Thoracic aorta endothelial cell (primary cell): ENCODE measurements around the gene LRRC71. TPM values are rescaled to one million over a fixed set of nuclear protein-coding genes. Genes with fewer than 3 reads are reported as not detected.

Experiments
- small RNA-seq: library from RNA; depleted of rRNA; stranded (forward); fragments of <200 nt; gene quantifications from one replicate; pipeline ENCODE3, GENCODE V24; 2012
- total RNA-seq: library from RNA; depleted of rRNA; stranded (reverse); fragments of >200 nt; gene quantifications from 2 replicates; pipeline ENCODE4 v1.2.3, GENCODE V29; 2012

The LRRC71 gene
- 0.27 and 0.36 TPM in 2 replicates for total RNA-seq

DNA sequence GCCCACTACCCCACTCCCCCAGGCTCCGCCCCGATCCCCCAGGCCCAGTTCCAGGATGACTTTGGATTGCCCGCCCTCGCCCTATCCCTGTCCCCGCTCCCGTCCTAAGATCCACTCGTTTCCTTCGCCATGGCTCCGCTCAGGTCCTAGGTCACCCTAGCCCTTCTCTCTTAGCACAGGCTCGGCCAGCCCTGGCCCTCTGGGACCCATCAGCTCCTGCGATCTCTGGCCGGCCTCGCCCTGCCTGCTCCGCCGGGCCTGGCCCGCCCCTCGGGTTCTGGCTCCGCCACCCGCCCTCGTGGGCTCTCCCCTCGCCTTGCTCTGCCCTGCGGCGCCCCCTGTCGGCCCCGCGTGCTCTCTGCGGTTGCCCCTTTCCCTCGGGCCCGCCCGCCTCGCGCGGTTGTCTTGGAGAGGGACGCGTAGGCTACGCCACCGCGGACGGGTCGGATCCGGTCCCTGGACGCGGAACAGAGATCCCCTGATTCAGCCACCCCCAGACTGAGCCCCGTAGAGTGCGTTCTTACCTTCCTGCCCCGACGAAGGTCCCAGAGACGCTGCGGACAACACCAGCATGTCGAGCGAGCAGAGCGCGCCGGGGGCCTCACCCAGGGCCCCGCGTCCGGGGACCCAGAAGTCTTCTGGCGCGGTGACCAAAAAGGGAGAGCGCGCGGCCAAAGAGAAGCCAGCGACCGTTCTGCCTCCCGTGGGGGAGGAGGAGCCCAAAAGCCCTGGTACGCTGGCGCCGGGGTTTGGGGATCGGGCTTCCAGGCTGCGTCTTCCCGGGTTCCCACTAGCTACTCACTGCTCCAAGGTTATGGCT is at the start of gene LRRC71:
LRRC71 (plus strand) TSS at position 400 of the 820 bp plus-strand sequence; CDS start at position 572, 172 bp downstream.

DNA sequence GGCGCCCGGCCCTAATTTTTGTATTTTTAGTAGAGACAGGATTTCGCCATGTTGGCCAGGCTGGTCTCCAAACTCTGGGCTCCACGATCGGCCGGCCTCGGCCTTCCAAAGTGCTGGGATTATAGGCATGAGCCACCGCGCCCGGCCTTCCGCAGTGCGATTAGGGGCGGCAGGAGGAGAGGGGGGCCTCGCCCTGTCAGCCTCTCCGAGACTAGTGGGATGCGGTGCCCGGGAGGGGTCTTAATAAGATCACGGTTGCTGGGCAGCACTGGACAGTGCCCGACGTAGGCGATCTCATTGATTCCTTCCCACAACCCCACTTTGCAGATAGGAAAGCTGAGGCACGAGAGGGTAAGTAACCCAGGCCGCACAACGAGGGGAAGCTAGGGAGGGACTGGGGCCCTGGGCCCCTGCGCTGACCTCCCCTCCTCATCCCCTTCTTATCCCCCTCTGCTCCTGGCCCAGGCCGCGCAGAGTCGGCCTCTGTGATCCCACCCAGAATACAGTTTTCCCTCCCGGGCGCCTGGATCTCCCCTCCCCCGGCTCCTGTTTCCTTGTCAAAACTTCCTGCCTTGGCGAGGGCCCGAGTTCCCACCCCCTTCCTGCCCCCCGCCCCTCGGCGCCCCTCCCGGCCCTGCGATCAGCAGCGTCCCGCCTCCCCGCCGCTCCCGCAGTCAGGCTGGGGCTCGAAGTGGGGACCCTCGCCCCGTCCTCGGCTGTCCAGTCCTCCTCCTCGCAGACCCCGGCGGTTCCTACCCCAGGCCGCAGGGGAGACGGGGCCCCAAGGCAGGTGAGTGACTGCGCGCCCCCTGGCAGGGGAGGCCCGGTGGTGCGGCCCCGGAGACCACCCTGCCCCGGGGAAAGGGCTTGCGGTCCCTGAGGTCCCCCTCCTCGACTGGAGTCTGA is 27.1 kb upstream of the LRRC71 start, which contains the start of gene PEAR1:
PEAR1 (plus strand) TSS at position 671 of the 906 bp plus-strand sequence. CDS start 10,209 bp downstream, outside the sequence.

Small RNAs within 50 kb of the gene (small RNA-seq; reads per million reads assigned to genes)
- gene MIR765: not detected

Other genes with a start within 250 kb of the LRRC71 start
- gene NES, start 243.2 kb upstream of the LRRC71 start, total RNA-seq: 240 and 287 TPM in 2 replicates
- 0.72 and 1.2 TPM in 2 replicates for gene CRABP2, start 215.0 kb upstream of the LRRC71 start, total RNA-seq
- gene METTL25B, start 192.2 kb upstream of the LRRC71 start, total RNA-seq: 10.0 and 13.0 TPM in 2 replicates
- gene ISG20L2, start 191.9 kb upstream of the LRRC71 start, total RNA-seq: 28.3 and 30.5 TPM in 2 replicates
- 42.4 and 46.3 TPM in 2 replicates for gene MRPL24, start 179.5 kb upstream of the LRRC71 start, total RNA-seq
- 227 and 275 TPM in 2 replicates for gene HDGF, start 169.0 kb upstream of the LRRC71 start, total RNA-seq
- gene PRCC, start 153.1 kb upstream of the LRRC71 start, total RNA-seq: 29.5 and 31.9 TPM in 2 replicates
- 0.27 and 0.65 TPM in 2 replicates for gene SH2D2A, start 103.8 kb upstream of the LRRC71 start, total RNA-seq
- not detected in 2 replicates for gene INSRR, start 61.5 kb upstream of the LRRC71 start, total RNA-seq
- not detected in 2 replicates for gene NTRK1, start 59.8 kb upstream of the LRRC71 start, total RNA-seq
- gene PEAR1, start 26.9 kb upstream of the LRRC71 start, total RNA-seq: 45.9 and 50.5 TPM in 2 replicates
- 24.1 and 28.4 TPM in 2 replicates for gene ARHGEF11, start 125.1 kb downstream of the LRRC71 start, total RNA-seq
- not detected in 2 replicates for gene ETV3L, start 179.2 kb downstream of the LRRC71 start, total RNA-seq
- gene ETV3, start 217.8 kb downstream of the LRRC71 start, total RNA-seq: 18.6 and 20.6 TPM in 2 replicates